HCT116 (cell line): ENCODE results near the gene AGAP1. TPM values are rescaled to one million over a fixed set of nuclear protein-coding genes. Genes with fewer than 3 reads are reported as not detected.

Source experiments
- ATAC-seq: fragments of 200-7000 bp; cut with Tn5 transposase; 2 replicates; pipeline ENCODE4 v1.9.1; 2020; ENCODE audit warnings: mild to moderate bottlenecking, moderate library complexity
- BruUV-seq: library from RNA; stranded (reverse); fragments of 400-500 nt; replicated peaks from 2 replicates; lab custom pipeline; 2021; lab: Mats Ljungman, UMichigan
- CTCF ChIA-PET: fragments of 300-600 bp; sonication (Branson Sonifier 250); formaldehyde crosslinking; loops from one replicate; lab custom pipeline; 2021; ENCODE audit warnings: antibody characterized with exemption; lab: Charles Lee
- POLR2A ChIA-PET: fragments of 300-600, 350-600 bp; sonication (Branson Sonifier 250); formaldehyde crosslinking; loops from one replicate; lab custom pipeline; 2021; ENCODE audit warnings: antibody characterized with exemption; lab: Charles Lee
- RAD21 ChIA-PET, 2 experiments: fragments of 300-600 bp; sonication (Branson Sonifier 250); formaldehyde crosslinking; loops; one replicate each; lab custom pipeline; 2023; ENCODE audit warnings: low total read pairs in 2 of 2; ENCODE audit not compliant: uncharacterized antibody in 2 of 2, unreplicated experiment in 2 of 2, low non-redundant PET in 1 of 2; lab: Charles Lee
- DNase-seq: peaks from one replicate; pipeline ENCODE4 v3.0.0-alpha.2; 2010; ENCODE audit warnings: low read depth, low spot score
- H2AFZ ChIP-seq: fragments of 200-600 bp; shearing (Covaris generic), sonication (generic); 2 replicates; pipeline ENCODE4 v1.6.1; 2017; ENCODE audit warnings: low read depth, mixed run types, mixed read lengths, antibody characterized with exemption, low read length; ENCODE audit not compliant: poor library complexity, severe bottlenecking
- H3K27ac ChIP-seq: 2 replicates; pipeline ENCODE4 v1.5.1; 2012; ENCODE audit warnings: low read depth, low read length
- H3K27me3 ChIP-seq: fragments of 200-600 bp; sonication (generic); 2 replicates; pipeline ENCODE4 v1.6.1; 2016; ENCODE audit warnings: mixed run types, low read length, mixed read lengths; ENCODE audit not compliant: insufficient read depth
- H3K36me3 ChIP-seq, 2 experiments: fragments of 200-500 bp in 1 of 2; fragments of 200-600 bp in 1 of 2; sonication (Bioruptor generic) in 1 of 2; sonication (generic) in 1 of 2; 2 replicates each; pipeline versions ENCODE4 v1.5.1 to v1.6.1; 2014 to 2016; ENCODE audit warnings: low read length in 2 of 2, inconsistent platforms in 1 of 2, mixed read lengths in 1 of 2, mixed run types in 1 of 2; ENCODE audit not compliant: insufficient read depth in 2 of 2, control insufficient read depth in 1 of 2
- H3K4me1 ChIP-seq, 2 experiments: fragments of 200-600 bp in 1 of 2; sonication (generic) in 1 of 2; 2 replicates each; pipeline versions ENCODE4 v1.5.1 to v1.6.1; 2012 to 2017; ENCODE audit warnings: low read length in 2 of 2, inconsistent platforms in 1 of 2, mild to moderate bottlenecking in 1 of 2, mixed read lengths in 1 of 2, mixed run types in 1 of 2, moderate library complexity in 1 of 2; ENCODE audit not compliant: insufficient read depth in 2 of 2, control insufficient read depth in 1 of 2
- H3K4me2 ChIP-seq: fragments of 200-600 bp; sonication (generic); 2 replicates; pipeline ENCODE4 v1.6.1; 2017; ENCODE audit warnings: mixed run types, low read length, mixed read lengths
- H3K4me3 ChIP-seq, 2 experiments: fragments of 200-600 bp in 1 of 2; sonication (generic) in 1 of 2; replicated peaks in 1 of 2; 2 replicates each; pipeline ENCODE4 v1.5.1; 2011 to 2016; ENCODE audit warnings: low read length in 2 of 2, control low read depth in 1 of 2, low read depth in 1 of 2, mild to moderate bottlenecking in 1 of 2, mixed read lengths in 1 of 2, mixed run types in 1 of 2
- H3K79me2 ChIP-seq: fragments of 200-600 bp; sonication (generic); 2 replicates; pipeline ENCODE4 v1.6.1; 2017; ENCODE audit warnings: mild to moderate bottlenecking, mixed run types, low read length, moderate library complexity, mixed read lengths; ENCODE audit not compliant: insufficient read depth
- H3K9ac ChIP-seq: fragments of 200-600 bp; sonication (generic); 2 replicates; pipeline ENCODE4 v1.6.1; 2016; ENCODE audit warnings: low read length, mixed read lengths
- H3K9me2 ChIP-seq: fragments of 200-600 bp; sonication (generic), shearing (Covaris generic); 2 replicates; pipeline ENCODE4 v1.6.1; 2017; ENCODE audit warnings: mixed run types, mild to moderate bottlenecking, moderate library complexity; ENCODE audit not compliant: insufficient read depth
- H3K9me3 ChIP-seq, 2 experiments: fragments of 200-500 bp in 1 of 2; fragments of 200-600 bp in 1 of 2; sonication (Bioruptor generic) in 1 of 2; sonication (generic) in 1 of 2; 2 replicates each; pipeline ENCODE4 v1.6.1; 2014 to 2017; ENCODE audit warnings: low read length in 2 of 2, mixed read lengths in 2 of 2, inconsistent platforms in 1 of 2, low read depth in 1 of 2, mild to moderate bottlenecking in 1 of 2, mixed run types in 1 of 2, moderate library complexity in 1 of 2; ENCODE audit not compliant: control insufficient read depth in 1 of 2, insufficient read depth in 1 of 2
- H4K20me1 ChIP-seq: fragments of 200-600 bp; sonication (generic), shearing (Covaris generic); 2 replicates; pipeline ENCODE4 v1.6.1; 2017; ENCODE audit warnings: mixed run types, mild to moderate bottlenecking, moderate library complexity; ENCODE audit not compliant: insufficient read depth
- CBX3 ChIP-seq: IDR thresholded peaks from 2 replicates; pipeline ENCODE4 v1.6.1; 2012; ENCODE audit warnings: low read depth
- CEBPB ChIP-seq: IDR thresholded peaks from 2 replicates; pipeline ENCODE4 v1.6.1; 2012; ENCODE audit warnings: low read depth
- EGR1 ChIP-seq: IDR thresholded peaks from 2 replicates; pipeline ENCODE4 v1.6.1; 2012; ENCODE audit warnings: low read depth
- JUND ChIP-seq: IDR thresholded peaks from 2 replicates; pipeline ENCODE4 v1.6.1; 2012
- POLR2A ChIP-seq: IDR thresholded peaks from 2 replicates; pipeline ENCODE4 v1.7.0; 2011; ENCODE audit warnings: borderline replicate concordance; ENCODE audit not compliant: insufficient read depth, insufficient read length; ENCODE audit errors: extremely low read depth
- SIN3A ChIP-seq: IDR thresholded peaks from 2 replicates; pipeline ENCODE4 v1.6.1; 2012; ENCODE audit warnings: low read depth
- YY1 ChIP-seq: IDR thresholded peaks from 2 replicates; pipeline ENCODE4 v1.6.1; 2011; ENCODE audit warnings: low read length, low read depth, moderate library complexity, mild to moderate bottlenecking; ENCODE audit not compliant: insufficient replicate concordance; ENCODE audit errors: extremely low read depth
- ZFX ChIP-seq: fragments of 450-650 bp; IDR thresholded peaks from 2 replicates; pipeline ENCODE4 v1.6.1; 2017
- intact Hi-C: fragments of 100-400 bp; cut with micrococcal nuclease; formaldehyde crosslinking; loops from 2 replicates; pipeline ENCODE4 v1.10.0; 2022
- total RNA-seq: library from RNA; stranded (reverse); gene quantifications from one replicate; pipeline ENCODE4 v1.2.1, GENCODE V29; 2021; ENCODE audit not compliant: unreplicated experiment
- TF ChIP-seq, protein P1 (sequence below): IDR thresholded peaks from 2 replicates; pipeline ENCODE4 v1.6.1; 2012
- TF ChIP-seq, protein P2 (sequence below): IDR thresholded peaks from 2 replicates; pipeline ENCODE4 v1.6.1; 2012
- TF ChIP-seq, protein P3 (sequence below): IDR thresholded peaks from 2 replicates; pipeline ENCODE4 v1.6.1; 2011; ENCODE audit warnings: mild to moderate bottlenecking, low read length, moderate library complexity; ENCODE audit not compliant: insufficient replicate concordance; ENCODE audit errors: extremely low read depth

The AGAP1 gene
- total RNA-seq, 1 experiment from 2014 or later = 43.8 TPM

GRCh38 chr2:235976516-235976915 lies 482.7 kb downstream of the AGAP1 start:
- CTCF ChIA-PET = no interaction called here
- DNase-seq (no peak), ATAC-seq (no peak)
- intact Hi-C loops = no loop called here
- Histone ChIP-seq H3K9ac (no peak overlapping the region), H3K4me2 (no peak overlapping the region), H3K27me3 (no peaks in the 10 kb centered on the region), H3K79me2 (no peaks in the 10 kb centered on the region), H2AFZ (no peak overlapping the region), H3K36me3 (0 out of 4 replicates have a peak, but pooled peaks cover 0 to 5% of the 10 kb centered on the region in 2 experiments), H3K9me2 (no peaks in the 10 kb centered on the region), H3K27ac (no peak overlapping the region), H3K4me3 (no peak overlapping the region), H4K20me1 (no peaks in the 10 kb centered on the region), H3K9me3 (no peaks in the 10 kb centered on the region), H3K4me1 (no peaks in the 10 kb centered on the region)
- BruUV-seq = no TSS peak
- no peak for TF ChIP-seq SIN3A
- TF ChIP-seq, protein P1, sequence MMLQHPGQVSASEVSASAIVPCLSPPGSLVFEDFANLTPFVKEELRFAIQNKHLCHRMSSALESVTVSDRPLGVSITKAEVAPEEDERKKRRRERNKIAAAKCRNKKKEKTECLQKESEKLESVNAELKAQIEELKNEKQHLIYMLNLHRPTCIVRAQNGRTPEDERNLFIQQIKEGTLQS = no peak
- TF ChIP-seq, protein P2, sequence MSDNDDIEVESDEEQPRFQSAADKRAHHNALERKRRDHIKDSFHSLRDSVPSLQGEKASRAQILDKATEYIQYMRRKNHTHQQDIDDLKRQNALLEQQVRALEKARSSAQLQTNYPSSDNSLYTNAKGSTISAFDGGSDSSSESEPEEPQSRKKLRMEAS = no peak
- no peak for TF ChIP-seq POLR2A
- TF ChIP-seq, protein P3, sequence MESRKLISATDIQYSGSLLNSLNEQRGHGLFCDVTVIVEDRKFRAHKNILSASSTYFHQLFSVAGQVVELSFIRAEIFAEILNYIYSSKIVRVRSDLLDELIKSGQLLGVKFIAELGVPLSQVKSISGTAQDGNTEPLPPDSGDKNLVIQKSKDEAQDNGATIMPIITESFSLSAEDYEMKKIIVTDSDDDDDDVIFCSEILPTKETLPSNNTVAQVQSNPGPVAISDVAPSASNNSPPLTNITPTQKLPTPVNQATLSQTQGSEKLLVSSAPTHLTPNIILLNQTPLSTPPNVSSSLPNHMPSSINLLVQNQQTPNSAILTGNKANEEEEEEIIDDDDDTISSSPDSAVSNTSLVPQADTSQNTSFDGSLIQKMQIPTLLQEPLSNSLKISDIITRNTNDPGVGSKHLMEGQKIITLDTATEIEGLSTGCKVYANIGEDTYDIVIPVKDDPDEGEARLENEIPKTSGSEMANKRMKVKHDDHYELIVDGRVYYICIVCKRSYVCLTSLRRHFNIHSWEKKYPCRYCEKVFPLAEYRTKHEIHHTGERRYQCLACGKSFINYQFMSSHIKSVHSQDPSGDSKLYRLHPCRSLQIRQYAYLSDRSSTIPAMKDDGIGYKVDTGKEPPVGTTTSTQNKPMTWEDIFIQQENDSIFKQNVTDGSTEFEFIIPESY = no peak
- no peak for TF ChIP-seq ZFX
- RAD21 ChIA-PET = no interaction called here
- POLR2A ChIA-PET = no interaction called here

DNA sequence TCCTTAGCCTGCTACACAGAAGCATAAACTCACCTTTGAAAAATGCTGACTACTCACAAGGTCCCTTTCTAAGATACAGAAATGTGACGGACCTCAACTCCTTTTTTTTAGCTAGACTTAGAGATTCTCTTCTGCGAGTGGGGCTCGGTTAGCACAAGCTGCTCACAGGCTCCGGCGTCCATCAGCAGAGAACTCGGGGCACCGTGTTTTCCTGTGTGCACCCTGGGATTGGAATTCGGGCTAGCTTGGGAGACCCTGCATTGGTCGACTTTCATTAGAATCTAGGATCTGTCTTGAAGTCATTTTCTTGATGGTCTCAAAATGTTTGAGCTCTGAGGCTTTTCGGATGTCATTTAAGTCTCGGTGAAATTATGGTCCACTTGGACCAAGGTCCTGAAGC lies 483.1 kb downstream of the AGAP1 start:
- intact Hi-C loops = no loop called here
- DNase-seq (no peak), ATAC-seq (no peak)
- RAD21 ChIA-PET = no interaction called here
- H3K9me2 ChIP-seq = no peaks in the 10 kb centered on the region
- H3K27ac ChIP-seq = no peak overlapping the region
- no peak overlapping the region for H2AFZ ChIP-seq
- TF ChIP-seq, protein P2 = no peak
- TF ChIP-seq CEBPB (no peak), JUND (no peak), YY1 (no peak), ZFX (no peak), CBX3 (no peak), EGR1 (no peak)
- TF ChIP-seq, protein P1 = no peak
- no peaks in the 10 kb centered on the region; the same call in 1 of the 2 replicates for H4K20me1 ChIP-seq
- no peaks in the 10 kb centered on the region for H3K79me2 ChIP-seq
- H3K9me3 ChIP-seq = no peaks in the 10 kb centered on the region
- BruUV-seq = no TSS peak
- CTCF ChIA-PET = no interaction called here
- POLR2A ChIA-PET = interaction anchor here (0.6 kb wide), 1 partner anchor 117 kb away, joined by 3 read pairs; no protein-coding TSS in a partner anchor
- H3K4me1 ChIP-seq = no peaks in the 10 kb centered on the region
- H3K4me3 ChIP-seq = no peak overlapping the region
- H3K36me3 ChIP-seq = 0 out of 4 replicates have a peak, but pooled peaks cover 0 to 5% of the 10 kb centered on the region in 2 experiments
- no peak overlapping the region for H3K4me2 ChIP-seq
- no peaks in the 10 kb centered on the region for H3K27me3 ChIP-seq
- H3K9ac ChIP-seq = no peak overlapping the region
